Activated CD4-positive, alpha-beta T cell treated with anti-CD3 and anti-CD28 coated beads for 48 hours (primary cell): ENCODE results near the gene CRB2.
A peak's percentile ranks its signal among the peaks of the same experiment; 100 is the strongest.

Source experiments
- DNase-seq: peaks from one replicate; pipeline ENCODE4 v3.0.0-alpha.2; 2020

Gene CRB2

GRCh38 chr9:123348317-123348992, 7.5 kb upstream of the CRB2 start:
- DNase-seq = no peak

- DNase-seq = no peak
Measured at GRCh38 chr9:123349033-123349432, 7.0 kb upstream of the CRB2 start.

- DNase-seq = peak; percentile 78
Measured at GRCh38 chr9:123349691-123350480, 6.1 kb upstream of the CRB2 start.

- DNase-seq = no peak
Measured at GRCh38 chr9:123350590-123351310, 5.2 kb upstream of the CRB2 start.

- no peak for DNase-seq
Measured at GRCh38 chr9:123353041-123353440, 3.0 kb upstream of the CRB2 start.

GRCh38 chr9:123353984-123354591, 1.9 kb upstream of the CRB2 start:
- DNase-seq = peak; percentile 75

GRCh38 chr9:123354806-123355508, 1.0 kb upstream of the CRB2 start:
- DNase-seq = no peak

- DNase-seq = no peak
Measured at GRCh38 chr9:123356851-123357742, 1.1 kb downstream of the CRB2 start.

GRCh38 chr9:123357743-123358059, 1.7 kb downstream of the CRB2 start:
- DNase-seq = no peak

GRCh38 chr9:123358181-123358905, 2.3 kb downstream of the CRB2 start:
- DNase-seq = no peak

- no peak for DNase-seq
Measured at GRCh38 chr9:123359106-123359505, 3.1 kb downstream of the CRB2 start.

GRCh38 chr9:123359546-123359945, 3.5 kb downstream of the CRB2 start:
- DNase-seq = no peak

GRCh38 chr9:123360161-123361085, 4.4 kb downstream of the CRB2 start:
- peak; percentile 56 for DNase-seq

- DNase-seq = no peak
Measured at GRCh38 chr9:123361086-123361730, 5.2 kb downstream of the CRB2 start.

- no peak for DNase-seq
Measured at GRCh38 chr9:123361731-123362510, 5.9 kb downstream of the CRB2 start.

- DNase-seq = no peak
Measured at GRCh38 chr9:123362856-123363255, 6.9 kb downstream of the CRB2 start.

GRCh38 chr9:123364241-123364824, 8.3 kb downstream of the CRB2 start:
- DNase-seq = no peak

- no peak for DNase-seq
Measured at GRCh38 chr9:123365287-123365880, 9.4 kb downstream of the CRB2 start.
